ENCODE results near the gene AADAT. TPM values are rescaled to one million over a fixed set of nuclear protein-coding genes. Genes with fewer than 3 reads are reported as not detected.
A peak's percentile ranks its signal among the peaks of the same experiment; 100 is the strongest.

The AADAT gene
- total RNA-seq, 3 donors from 2014 or later (not counting 1 experiment from before 2014, with no cell fraction given): not detected

DNA sequence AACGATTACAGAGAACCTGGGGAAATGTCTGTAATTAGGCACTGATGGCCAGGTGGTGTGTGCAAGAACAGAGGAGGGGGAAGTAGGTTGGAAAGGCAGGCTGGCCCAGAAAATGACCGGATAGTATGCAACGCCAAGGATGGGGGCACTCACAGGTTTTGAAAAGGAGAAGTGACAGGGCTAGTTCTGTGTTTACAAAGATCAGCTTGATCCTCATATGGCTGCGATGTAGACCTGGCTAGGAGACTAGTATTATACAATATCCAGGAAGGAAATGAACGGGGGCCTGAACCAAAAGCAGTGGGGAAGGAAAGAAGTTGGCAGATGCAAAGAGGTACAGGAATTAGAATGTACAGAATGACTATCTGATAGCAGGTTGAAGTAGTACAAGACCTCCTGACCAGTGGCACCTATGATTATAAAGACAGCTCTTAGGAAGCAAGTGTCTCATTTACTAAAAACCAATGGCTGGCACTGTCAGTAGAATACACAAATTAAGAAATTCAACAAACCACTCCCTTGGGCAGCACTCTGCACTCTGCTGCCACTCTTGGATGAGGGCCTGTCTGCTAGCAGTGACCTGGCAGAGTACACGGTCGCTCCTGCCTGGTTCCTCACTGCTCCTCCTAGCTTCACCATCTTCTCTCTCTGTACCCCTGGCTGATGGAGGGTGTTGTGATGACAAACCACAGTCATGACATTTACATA is 77.7 kb downstream of the AADAT start:
- intact Hi-C loops (cut with micrococcal nuclease): no loop called here
- Mint-ChIP-seq H3K27ac (no peak overlapping the region), H3K4me3 (no peak overlapping the region), H3K4me1 (peaks cover 12 to 14% of the 10 kb centered on the region in 2 donors), H3K36me3 (no peaks in the 10 kb centered on the region), H3K27me3 (ENCODE audit: low read depth in 2 of 2) (peaks cover 0 to 8% of the 10 kb centered on the region in 2 donors), H3K9me3 (no peaks in the 10 kb centered on the region)
- peak in 1 of 3 donors; percentile 71 for ATAC-seq
- DNase-seq: no peak
- Histone ChIP-seq H3K36me3 (ENCODE audit: control insufficient read depth, insufficient read depth, low read length) (no peaks in the 10 kb centered on the region), H3K9me3 (ENCODE audit: control insufficient read depth, insufficient read depth, low read length) (no peaks in the 10 kb centered on the region), H3K27me3 (ENCODE audit: control insufficient read depth, insufficient read depth, low read length) (no peaks in the 10 kb centered on the region), H3K27ac (ENCODE audit: low read length) (no peak overlapping the region), H3K4me3 (ENCODE audit: low read length) (no peak overlapping the region), H3K4me1 (ENCODE audit: control insufficient read depth, insufficient read depth, low read length) (peaks cover 3% of the 10 kb centered on the region)
- TF ChIP-seq, protein P1, sequence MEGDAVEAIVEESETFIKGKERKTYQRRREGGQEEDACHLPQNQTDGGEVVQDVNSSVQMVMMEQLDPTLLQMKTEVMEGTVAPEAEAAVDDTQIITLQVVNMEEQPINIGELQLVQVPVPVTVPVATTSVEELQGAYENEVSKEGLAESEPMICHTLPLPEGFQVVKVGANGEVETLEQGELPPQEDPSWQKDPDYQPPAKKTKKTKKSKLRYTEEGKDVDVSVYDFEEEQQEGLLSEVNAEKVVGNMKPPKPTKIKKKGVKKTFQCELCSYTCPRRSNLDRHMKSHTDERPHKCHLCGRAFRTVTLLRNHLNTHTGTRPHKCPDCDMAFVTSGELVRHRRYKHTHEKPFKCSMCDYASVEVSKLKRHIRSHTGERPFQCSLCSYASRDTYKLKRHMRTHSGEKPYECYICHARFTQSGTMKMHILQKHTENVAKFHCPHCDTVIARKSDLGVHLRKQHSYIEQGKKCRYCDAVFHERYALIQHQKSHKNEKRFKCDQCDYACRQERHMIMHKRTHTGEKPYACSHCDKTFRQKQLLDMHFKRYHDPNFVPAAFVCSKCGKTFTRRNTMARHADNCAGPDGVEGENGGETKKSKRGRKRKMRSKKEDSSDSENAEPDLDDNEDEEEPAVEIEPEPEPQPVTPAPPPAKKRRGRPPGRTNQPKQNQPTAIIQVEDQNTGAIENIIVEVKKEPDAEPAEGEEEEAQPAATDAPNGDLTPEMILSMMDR (IDR thresholded peaks at IDR 0.05): no peak
- WGBS (ENCODE audit: insufficient coverage): 19% methylated on average over 5 of the region's 7 CpGs

Other genes with a start within 250 kb of the AADAT start
- 1 to 10 TPM; 2.8 to 5.6 (median 5.4) TPM for gene MFAP3L, start 63.6 kb downstream of the AADAT start, total RNA-seq